GM10266 (cell line): Measurements from ENCODE around the gene CCDC92B.

ENCODE experiments used
- DNase-seq: peaks from one replicate; pipeline ENCODE4 v3.0.0; 2012; ENCODE audit errors: extremely low spot score
- CTCF ChIP-seq: IDR thresholded peaks from 2 replicates; pipeline ENCODE4 v1.5.1; 2012; ENCODE audit warnings: mild to moderate bottlenecking, low read depth; ENCODE audit not compliant: control insufficient read depth, insufficient read depth; ENCODE audit errors: missing control alignments

The CCDC92B gene

GRCh38 chr17:2734939-2735338, 14.5 kb downstream of the CCDC92B start:
- no peak for TF ChIP-seq CTCF
- DNase-seq: no peak

GRCh38 chr17:2731807-2732206, 17.6 kb downstream of the CCDC92B start:
- no peak for TF ChIP-seq CTCF
- no peak for DNase-seq

GRCh38 chr17:2730764-2731353, 18.6 kb downstream of the CCDC92B start:
- DNase-seq: no peak
- TF ChIP-seq CTCF: no peak

- peak; percentile 31 for TF ChIP-seq CTCF
- peak; percentile 69 for DNase-seq
These were observed 24.7 kb downstream of the CCDC92B start for GRCh38 chr17:2724784-2725164.

GRCh38 chr17:2723997-2724783, 25.3 kb downstream of the CCDC92B start:
- no peak for TF ChIP-seq CTCF
- peak; percentile 35 for DNase-seq

GRCh38 chr17:2723505-2723996, 25.9 kb downstream of the CCDC92B start:
- no peak for TF ChIP-seq CTCF
- DNase-seq: peak; percentile 30

- TF ChIP-seq CTCF: no peak
- peak; percentile 32 for DNase-seq
These were observed 26.8 kb downstream of the CCDC92B start for GRCh38 chr17:2722611-2723010.
